Activated B cell treated with CpG ODN at 0.5 μM for 24 hours (primary cell): ENCODE results near the gene TMF1. TPM values are rescaled to one million over a fixed set of nuclear protein-coding genes. Genes with fewer than 3 reads are reported as not detected.

Experiments
- ATAC-seq: fragments of 200-7000 bp; cut with Tn5 transposase; one replicate; pipeline ENCODE4 v1.10.0; 2021; ENCODE audit warnings: low read depth, mild to moderate bottlenecking, moderate library complexity
- CTCF ChIA-PET: fragments of 350-600 bp; sonication (Branson Sonifier 250); formaldehyde crosslinking; loops from one replicate; lab custom pipeline; 2021; ENCODE audit warnings: antibody characterized with exemption; lab: Charles Lee
- POLR2A ChIA-PET: fragments of 350-600 bp; sonication (Branson Sonifier 250); formaldehyde crosslinking; loops from one replicate; lab custom pipeline; 2021; ENCODE audit warnings: antibody characterized with exemption; lab: Charles Lee
- DNase-seq: peaks from one replicate; pipeline ENCODE4 v3.0.0; 2022
- H3K27ac Mint-ChIP-seq: one replicate; pipeline ENCODE4 v1.8.0; 2020; ENCODE audit warnings: mixed read lengths
- H3K27me3 Mint-ChIP-seq: one replicate; pipeline ENCODE4 v1.8.0; 2021; ENCODE audit warnings: mixed read lengths
- H3K36me3 Mint-ChIP-seq: one replicate; pipeline ENCODE4 v1.8.0; 2021; ENCODE audit warnings: low read depth, mixed read lengths
- H3K4me1 Mint-ChIP-seq: one replicate; pipeline ENCODE4 v1.8.0; 2021; ENCODE audit warnings: mixed read lengths
- H3K4me3 Mint-ChIP-seq: one replicate; pipeline ENCODE4 v1.8.0; 2020; ENCODE audit warnings: mild to moderate bottlenecking, mixed read lengths
- H3K9me3 Mint-ChIP-seq: one replicate; pipeline ENCODE4 v1.8.0; 2020; ENCODE audit warnings: mixed read lengths
- intact Hi-C: fragments of 100-400 bp; cut with micrococcal nuclease; formaldehyde crosslinking; loops from one replicate; pipeline ENCODE4 v1.15.1; 2024
- total RNA-seq: library from RNA; stranded (reverse); gene quantifications from 2 replicates; pipeline ENCODE4 v1.2.3, GENCODE V29; 2022
- TF ChIP-seq, protein P1 (sequence below): fragments of 200-600 bp; IDR thresholded peaks from one replicate; pipeline ENCODE4 v1.8.0; 2022; ENCODE audit warnings: antibody characterized with exemption, mild to moderate bottlenecking

Gene TMF1
- total RNA-seq, 1 donor from 2014 or later: 43.6 TPM

DNA sequence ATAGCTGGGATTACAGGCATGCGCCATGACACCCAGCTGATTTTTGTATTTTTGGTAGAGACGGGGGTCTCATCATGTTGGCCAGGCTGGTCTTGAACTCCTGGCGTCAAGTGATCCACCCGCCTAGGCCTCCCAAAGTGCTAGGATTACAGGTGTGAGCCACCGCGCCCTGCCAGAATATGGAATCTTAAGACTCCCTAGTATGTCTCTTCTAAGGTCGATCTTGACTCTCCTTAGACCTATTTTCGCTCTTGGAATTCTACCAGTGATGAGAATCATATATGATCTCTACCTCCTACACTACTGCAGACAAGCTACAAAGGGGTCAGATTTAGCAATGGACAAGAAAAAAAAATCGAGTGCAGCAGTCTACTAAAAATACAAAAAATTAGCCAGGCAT is 19.4 kb downstream of the TMF1 start:
- no peaks in the 10 kb centered on the region for H3K9me3 Mint-ChIP-seq
- TF ChIP-seq, protein P1, sequence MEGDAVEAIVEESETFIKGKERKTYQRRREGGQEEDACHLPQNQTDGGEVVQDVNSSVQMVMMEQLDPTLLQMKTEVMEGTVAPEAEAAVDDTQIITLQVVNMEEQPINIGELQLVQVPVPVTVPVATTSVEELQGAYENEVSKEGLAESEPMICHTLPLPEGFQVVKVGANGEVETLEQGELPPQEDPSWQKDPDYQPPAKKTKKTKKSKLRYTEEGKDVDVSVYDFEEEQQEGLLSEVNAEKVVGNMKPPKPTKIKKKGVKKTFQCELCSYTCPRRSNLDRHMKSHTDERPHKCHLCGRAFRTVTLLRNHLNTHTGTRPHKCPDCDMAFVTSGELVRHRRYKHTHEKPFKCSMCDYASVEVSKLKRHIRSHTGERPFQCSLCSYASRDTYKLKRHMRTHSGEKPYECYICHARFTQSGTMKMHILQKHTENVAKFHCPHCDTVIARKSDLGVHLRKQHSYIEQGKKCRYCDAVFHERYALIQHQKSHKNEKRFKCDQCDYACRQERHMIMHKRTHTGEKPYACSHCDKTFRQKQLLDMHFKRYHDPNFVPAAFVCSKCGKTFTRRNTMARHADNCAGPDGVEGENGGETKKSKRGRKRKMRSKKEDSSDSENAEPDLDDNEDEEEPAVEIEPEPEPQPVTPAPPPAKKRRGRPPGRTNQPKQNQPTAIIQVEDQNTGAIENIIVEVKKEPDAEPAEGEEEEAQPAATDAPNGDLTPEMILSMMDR: no peak
- H3K27me3 Mint-ChIP-seq: no peaks in the 10 kb centered on the region
- H3K4me1 Mint-ChIP-seq: no peaks in the 10 kb centered on the region
- POLR2A ChIA-PET: interaction anchor here (0.7 kb wide), 1 partner anchor 1990 kb away, joined by 4 read pairs; no protein-coding TSS in a partner anchor
- H3K36me3 Mint-ChIP-seq: peaks cover 75% of the 10 kb centered on the region
- H3K27ac Mint-ChIP-seq: no peak overlapping the region
- intact Hi-C loops: no loop called here
- no peak for DNase-seq
- CTCF ChIA-PET: no interaction called here
- ATAC-seq: no peak
- H3K4me3 Mint-ChIP-seq: no peak overlapping the region

DNA sequence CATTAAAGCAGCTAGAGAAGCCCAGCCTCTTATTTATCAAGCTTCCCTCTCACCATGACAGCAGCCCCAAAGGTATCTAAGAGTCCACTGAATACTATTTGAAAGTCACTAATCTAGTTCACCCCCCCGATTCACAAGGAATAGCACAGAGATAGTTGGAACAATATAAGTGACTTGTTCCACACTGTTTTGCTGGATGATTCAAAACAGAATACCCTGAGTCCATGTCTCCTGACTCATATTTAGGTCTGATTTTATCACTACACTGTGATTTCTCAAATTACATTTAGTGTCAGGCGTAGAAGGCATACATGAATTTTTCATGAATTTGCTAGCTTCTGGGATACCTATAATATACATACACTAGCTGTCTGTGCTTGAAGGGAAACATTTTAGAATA is 20.0 kb downstream of the TMF1 start:
- Mint-ChIP-seq H3K4me3 (no peak overlapping the region), H3K27ac (no peak overlapping the region), H3K36me3 (peaks cover 78% of the 10 kb centered on the region), H3K27me3 (no peaks in the 10 kb centered on the region), H3K9me3 (no peaks in the 10 kb centered on the region), H3K4me1 (no peaks in the 10 kb centered on the region)
- ATAC-seq (no peak), DNase-seq (no peak)
- intact Hi-C loops: no loop called here
- TF ChIP-seq, protein P1: no peak
- POLR2A ChIA-PET: interaction anchor here (0.7 kb wide), 1 partner anchor 1991 kb away, joined by 4 read pairs; no protein-coding TSS in a partner anchor
- CTCF ChIA-PET: interaction anchor here (1.4 kb wide), 1 partner anchor 18 kb away, joined by 3 read pairs; the partner anchor contains the start of gene EOGT

DNA sequence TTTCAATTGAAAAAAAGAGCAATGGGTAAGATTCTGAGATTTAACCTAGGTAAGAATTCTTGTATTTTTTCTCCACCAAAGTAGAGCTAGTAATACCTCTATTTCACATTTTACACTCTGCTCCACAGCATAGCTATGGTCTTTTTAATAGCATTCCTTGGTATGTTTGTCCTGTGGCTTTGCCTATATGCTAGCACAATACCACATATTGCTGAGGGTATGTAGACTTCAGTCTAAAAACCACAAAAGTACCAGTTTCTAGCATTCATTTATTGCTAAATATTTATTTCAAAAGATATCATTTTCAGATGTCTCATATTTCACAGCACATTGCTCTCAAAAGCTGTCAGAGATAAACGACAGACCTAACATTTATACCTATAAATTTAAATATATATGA is 20.5 kb downstream of the TMF1 start:
- ChIA-PET CTCF (interaction anchor here (1.4 kb wide), 1 partner anchor 18 kb away, joined by 3 read pairs; the partner anchor contains the start of gene EOGT), POLR2A (no interaction called here)
- DNase-seq (no peak), ATAC-seq (no peak)
- intact Hi-C loops: no loop called here
- Mint-ChIP-seq H3K27ac (no peak overlapping the region), H3K36me3 (peaks cover 75% of the 10 kb centered on the region), H3K4me3 (no peak overlapping the region), H3K4me1 (no peaks in the 10 kb centered on the region), H3K27me3 (no peaks in the 10 kb centered on the region), H3K9me3 (no peaks in the 10 kb centered on the region)
- TF ChIP-seq, protein P1: no peak

DNA sequence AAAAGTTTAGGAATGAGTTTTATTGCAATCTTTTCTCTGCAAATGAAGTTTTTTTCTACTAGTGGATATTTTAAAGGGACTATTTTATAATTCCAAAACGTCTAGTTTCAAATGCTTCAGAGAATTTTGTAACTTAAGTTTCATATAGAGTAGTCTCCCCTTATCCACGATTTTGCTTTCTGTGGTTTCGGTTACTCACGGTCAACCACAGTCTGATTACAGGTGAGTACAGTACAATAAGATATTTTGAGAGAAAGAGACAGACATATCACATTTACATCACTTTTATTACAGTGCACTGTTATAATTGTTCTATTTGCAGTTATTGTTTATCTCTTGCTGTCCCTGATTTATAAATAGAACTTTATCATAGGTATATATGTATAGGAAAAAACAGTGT is 31.3 kb downstream of the TMF1 start:
- ChIA-PET POLR2A (no interaction called here), CTCF (no interaction called here)
- peaks cover 31% of the 10 kb centered on the region for H3K36me3 Mint-ChIP-seq
- no peaks in the 10 kb centered on the region for H3K4me1 Mint-ChIP-seq
- H3K27me3 Mint-ChIP-seq: no peaks in the 10 kb centered on the region
- DNase-seq (no peak), ATAC-seq (no peak)
- H3K27ac Mint-ChIP-seq: no peak overlapping the region
- H3K4me3 Mint-ChIP-seq: no peak overlapping the region
- TF ChIP-seq, protein P1: no peak
- intact Hi-C loops: no loop called here
- no peaks in the 10 kb centered on the region for H3K9me3 Mint-ChIP-seq

DNA sequence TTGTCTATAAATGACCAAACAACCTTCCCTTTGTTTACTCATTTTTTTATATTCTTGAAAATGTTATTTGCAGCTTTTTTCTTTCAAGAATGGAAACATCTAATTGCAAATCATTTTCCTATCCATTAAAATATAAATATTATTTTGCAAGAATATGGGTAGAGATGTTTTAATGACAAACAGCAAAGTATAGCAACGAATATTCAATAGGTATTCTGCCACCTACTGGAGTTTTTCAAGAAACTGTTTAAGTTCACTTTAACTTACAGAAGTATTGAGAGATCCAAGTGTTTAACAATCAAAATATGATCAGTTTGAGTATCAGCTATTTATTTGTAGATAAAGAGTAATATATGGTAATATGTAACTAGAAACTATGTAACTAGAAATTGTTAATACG is 31.7 kb downstream of the TMF1 start:
- intact Hi-C loops: no loop called here
- ChIA-PET POLR2A (no interaction called here), CTCF (no interaction called here)
- Mint-ChIP-seq H3K27me3 (no peaks in the 10 kb centered on the region), H3K36me3 (peaks cover 26% of the 10 kb centered on the region), H3K9me3 (no peaks in the 10 kb centered on the region), H3K4me1 (no peaks in the 10 kb centered on the region), H3K4me3 (no peak overlapping the region), H3K27ac (no peak overlapping the region)
- DNase-seq: no peak
- ATAC-seq: no peak
- TF ChIP-seq, protein P1: no peak
